Adipocyte (in vitro differentiated cells): Measurements from ENCODE around the gene COX7A1.

Source experiments
- DNase-seq: peaks from one replicate; pipeline ENCODE4 v3.0.0-alpha.2; 2015; ENCODE audit warnings: low read depth
- H3K27me3 ChIP-seq: replicated peaks from 2 replicates; pipeline ENCODE4 v1.7.0; 2013; ENCODE audit warnings: mild to moderate bottlenecking, low read length, moderate library complexity; ENCODE audit not compliant: control insufficient read depth, insufficient read depth
- H3K36me3 ChIP-seq: 2 replicates; pipeline ENCODE4 v1.7.0; 2013; ENCODE audit warnings: low read length, mild to moderate bottlenecking, moderate library complexity; ENCODE audit not compliant: control insufficient read depth, insufficient read depth, severe bottlenecking
- H3K4me1 ChIP-seq: 2 replicates; pipeline ENCODE4 v1.7.0; 2013; ENCODE audit warnings: mild to moderate bottlenecking, low read length, moderate library complexity; ENCODE audit not compliant: control insufficient read depth, insufficient read depth
- H3K4me3 ChIP-seq: 2 replicates; pipeline ENCODE4 v1.7.0; 2013; ENCODE audit warnings: mild to moderate bottlenecking, low read length, moderate library complexity
- H3K9ac ChIP-seq: 2 replicates; pipeline ENCODE4 v1.7.0; 2013; ENCODE audit warnings: mild to moderate bottlenecking, low read length, moderate library complexity
- H3K9me3 ChIP-seq: 2 replicates; pipeline ENCODE4 v1.7.0; 2013; ENCODE audit warnings: mild to moderate bottlenecking, low read length, moderate library complexity; ENCODE audit not compliant: control insufficient read depth

Gene COX7A1

DNA sequence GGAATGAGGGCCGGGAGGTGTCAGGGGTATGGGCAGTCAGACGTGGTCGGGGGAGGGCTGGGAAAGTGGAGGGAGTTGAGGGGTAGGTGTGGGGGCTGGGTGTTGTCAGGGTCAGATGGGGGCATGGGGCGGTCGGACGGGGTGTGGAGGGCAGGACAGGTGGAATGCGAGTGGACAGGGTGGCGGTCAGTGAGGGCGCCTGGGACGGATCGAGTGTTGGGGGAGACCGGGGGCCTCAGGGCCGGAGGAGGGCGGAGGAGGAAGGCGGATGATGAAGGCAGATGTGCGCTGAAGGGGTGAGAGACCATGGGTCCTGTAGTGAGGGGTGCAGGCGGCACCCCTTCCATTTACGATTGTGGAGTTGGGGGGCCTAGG, 31.3 kb downstream of the COX7A1 start:
- peaks cover 60% of the 10 kb centered on the region for H3K36me3 ChIP-seq
- H3K9me3 ChIP-seq, result no peaks in the 10 kb centered on the region
- peaks cover 5% of the 10 kb centered on the region for H3K4me1 ChIP-seq
- no peak overlapping the region for H3K9ac ChIP-seq
- no peak overlapping the region for H3K4me3 ChIP-seq
- DNase-seq, result no peak
- no peaks in the 10 kb centered on the region for H3K27me3 ChIP-seq

GRCh38 chr19:36120092-36120983, 31.9 kb downstream of the COX7A1 start:
- no peak overlapping the region for H3K4me3 ChIP-seq
- H3K9me3 ChIP-seq, result no peaks in the 10 kb centered on the region
- peaks cover 54% of the 10 kb centered on the region for H3K36me3 ChIP-seq
- no peak overlapping the region for H3K9ac ChIP-seq
- no peaks in the 10 kb centered on the region for H3K27me3 ChIP-seq
- DNase-seq, result no peak
- H3K4me1 ChIP-seq, result peaks cover 6% of the 10 kb centered on the region

DNA sequence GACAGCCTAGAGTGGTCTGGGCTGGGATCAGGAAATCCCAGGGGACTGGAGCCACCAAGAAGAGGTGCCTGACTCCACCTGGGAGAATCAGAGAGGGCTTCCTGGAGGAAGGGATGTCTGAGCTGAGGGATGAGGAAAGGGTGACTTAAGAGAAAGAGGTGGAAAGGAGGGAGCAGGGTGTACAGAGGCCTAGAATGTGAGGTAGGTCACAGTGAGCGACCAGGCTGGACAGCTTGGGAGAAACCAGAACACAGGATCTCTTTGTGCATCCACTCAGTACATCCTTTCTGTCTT, 36.0 kb downstream of the COX7A1 start:
- Histone ChIP-seq H3K27me3 (no peaks in the 10 kb centered on the region), H3K9me3 (no peaks in the 10 kb centered on the region), H3K4me1 (peaks cover 15% of the 10 kb centered on the region), H3K4me3 (peak overlapping the region; percentile 85), H3K9ac (peak overlapping the region; percentile 83), H3K36me3 (peaks cover 31% of the 10 kb centered on the region)
- no peak for DNase-seq

DNA sequence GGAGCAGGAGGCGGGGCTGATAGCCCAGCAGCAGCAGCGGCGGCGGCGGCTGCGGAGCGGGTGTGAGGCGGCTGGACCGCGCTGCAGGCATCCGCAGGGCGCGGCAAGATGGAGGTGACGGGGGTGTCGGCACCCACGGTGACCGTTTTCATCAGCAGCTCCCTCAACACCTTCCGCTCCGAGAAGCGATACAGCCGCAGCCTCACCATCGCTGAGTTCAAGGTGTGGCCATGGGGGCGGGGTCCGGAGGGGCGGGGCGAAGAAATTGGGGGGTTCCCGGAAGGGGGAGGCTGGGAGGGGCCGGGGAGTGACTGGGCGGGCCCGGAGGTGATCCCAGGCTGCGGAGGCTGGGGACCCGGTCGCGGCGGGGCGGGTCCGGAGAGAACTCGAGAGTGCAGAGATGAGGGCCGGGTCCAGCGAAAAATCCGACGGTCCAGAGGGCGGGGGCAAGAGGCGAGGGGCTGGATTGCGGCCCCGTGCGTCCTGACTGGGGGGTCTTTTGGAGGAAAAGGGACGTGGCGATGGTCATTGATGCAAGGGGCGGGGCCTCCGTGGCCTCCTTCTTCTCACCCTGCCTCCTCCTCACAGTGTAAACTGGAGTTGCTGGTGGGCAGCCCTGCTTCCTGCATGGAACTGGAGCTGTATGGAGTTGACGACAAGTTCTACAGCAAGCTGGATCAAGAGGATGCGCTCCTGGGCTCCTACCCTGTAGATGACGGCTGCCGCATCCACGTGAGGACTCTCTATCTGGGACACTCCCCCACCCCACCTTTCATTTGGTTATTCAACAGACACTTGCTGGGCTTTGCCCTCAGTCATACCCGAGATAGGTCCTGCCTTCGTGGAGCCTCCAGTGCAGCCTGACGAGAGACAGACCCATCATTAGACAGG, 36.5 kb downstream of the COX7A1 start, which contains the start of gene TBCB:
TSS of gene TBCB (plus strand) at position 16 of the 891 bp plus-strand sequence. CDS start at position 109, 93 bp downstream.
- H3K27me3 ChIP-seq, result no peaks in the 10 kb centered on the region
- H3K4me1 ChIP-seq, result peaks cover 15% of the 10 kb centered on the region
- peak within 1 kb of the TSS; percentile 85 for H3K4me3 ChIP-seq
- peak within 1 kb of the TSS; percentile 91 for H3K9ac ChIP-seq
- no peaks in the 10 kb centered on the region for H3K9me3 ChIP-seq
- DNase-seq, result no peak
- H3K36me3 ChIP-seq, result peaks cover 31% of the 10 kb centered on the region

- Histone ChIP-seq H3K9ac (peak within 1 kb of the TSS; percentile 91), H3K4me3 (peak within 1 kb of the TSS; percentile 85)
- peak; percentile 100 for DNase-seq
These were observed 37.4 kb downstream of the COX7A1 start, which contains the start of gene POLR2I for GRCh38 chr19:36114721-36115452. Gene POLR2I, minus strand, starts transcription at chr19:36114875. Its CDS starts 19 bp downstream, at chr19:36114856.

GRCh38 chr19:36113894-36114720, 38.1 kb downstream of the COX7A1 start:
- Histone ChIP-seq H3K9ac (peak overlapping the region; percentile 91), H3K27me3 (no peaks in the 10 kb centered on the region), H3K9me3 (no peaks in the 10 kb centered on the region), H3K4me3 (peak overlapping the region; percentile 85), H3K4me1 (peaks cover 15% of the 10 kb centered on the region), H3K36me3 (peaks cover 26% of the 10 kb centered on the region)
- peak; percentile 56 for DNase-seq

More at GRCh38 chr19:36114721-36115452, 37.4 kb downstream of the COX7A1 start, which contains the start of gene POLR2I:
- Histone ChIP-seq H3K27me3 (no peaks in the 10 kb centered on the region), H3K36me3 (peaks cover 28% of the 10 kb centered on the region), H3K9me3 (no peaks in the 10 kb centered on the region), H3K4me1 (peaks cover 15% of the 10 kb centered on the region)

GRCh38 chr19:36113425-36113824, 38.8 kb downstream of the COX7A1 start:
- no peak for DNase-seq
- H3K9ac ChIP-seq, result peak overlapping the region; percentile 91
- H3K27me3 ChIP-seq, result no peaks in the 10 kb centered on the region
- H3K36me3 ChIP-seq, result peaks cover 19% of the 10 kb centered on the region
- peaks cover 15% of the 10 kb centered on the region for H3K4me1 ChIP-seq
- no peaks in the 10 kb centered on the region for H3K9me3 ChIP-seq
- H3K4me3 ChIP-seq, result peak overlapping the region; percentile 85

DNA sequence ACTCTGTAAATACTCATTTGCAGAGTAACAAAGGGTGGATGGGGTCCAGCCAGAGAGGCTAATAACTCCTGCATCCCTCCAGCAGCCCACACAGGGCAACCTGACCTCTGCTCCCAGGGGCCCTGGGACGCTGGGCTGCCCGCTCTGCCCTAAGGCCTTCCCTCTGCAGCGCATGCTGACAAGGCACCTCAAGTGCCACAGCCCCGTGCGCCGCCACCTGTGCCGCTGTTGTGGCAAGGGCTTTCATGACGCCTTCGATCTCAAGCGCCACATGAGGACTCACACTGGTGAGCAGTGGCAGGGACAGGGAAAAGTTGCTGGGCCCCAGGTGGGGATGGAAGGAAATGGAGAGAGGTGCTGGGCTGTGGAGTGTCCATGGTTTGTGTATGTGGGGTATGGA, 39.6 kb downstream of the COX7A1 start:
- H3K9me3 ChIP-seq, result no peaks in the 10 kb centered on the region
- H3K36me3 ChIP-seq, result peaks cover 13% of the 10 kb centered on the region
- H3K27me3 ChIP-seq, result no peaks in the 10 kb centered on the region
- DNase-seq, result no peak
- peaks cover 15% of the 10 kb centered on the region for H3K4me1 ChIP-seq
- H3K4me3 ChIP-seq, result no peak overlapping the region
- H3K9ac ChIP-seq, result no peak overlapping the region

DNA sequence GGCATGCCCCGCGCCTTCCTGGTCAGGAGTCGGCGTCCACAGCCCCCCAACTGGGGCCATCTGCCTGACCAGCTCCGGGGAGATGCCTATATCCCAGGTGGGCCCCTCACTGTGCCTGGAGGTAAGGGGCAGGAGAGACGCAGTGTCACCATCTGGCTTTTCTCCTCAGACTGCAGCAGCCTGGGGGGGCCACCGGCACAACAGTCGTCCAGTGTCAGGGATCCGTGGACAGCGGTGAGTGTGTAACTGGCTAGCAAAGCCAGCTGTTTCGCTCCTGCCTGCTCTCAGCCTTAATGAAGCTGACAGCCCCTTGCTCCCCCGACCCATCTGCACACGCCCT, 41.1 kb downstream of the COX7A1 start:
- no peak for DNase-seq
- Histone ChIP-seq H3K27me3 (no peaks in the 10 kb centered on the region), H3K4me1 (peaks cover 12% of the 10 kb centered on the region), H3K4me3 (no peak overlapping the region), H3K9me3 (no peaks in the 10 kb centered on the region), H3K9ac (no peak overlapping the region), H3K36me3 (peaks cover 9% of the 10 kb centered on the region)

DNA sequence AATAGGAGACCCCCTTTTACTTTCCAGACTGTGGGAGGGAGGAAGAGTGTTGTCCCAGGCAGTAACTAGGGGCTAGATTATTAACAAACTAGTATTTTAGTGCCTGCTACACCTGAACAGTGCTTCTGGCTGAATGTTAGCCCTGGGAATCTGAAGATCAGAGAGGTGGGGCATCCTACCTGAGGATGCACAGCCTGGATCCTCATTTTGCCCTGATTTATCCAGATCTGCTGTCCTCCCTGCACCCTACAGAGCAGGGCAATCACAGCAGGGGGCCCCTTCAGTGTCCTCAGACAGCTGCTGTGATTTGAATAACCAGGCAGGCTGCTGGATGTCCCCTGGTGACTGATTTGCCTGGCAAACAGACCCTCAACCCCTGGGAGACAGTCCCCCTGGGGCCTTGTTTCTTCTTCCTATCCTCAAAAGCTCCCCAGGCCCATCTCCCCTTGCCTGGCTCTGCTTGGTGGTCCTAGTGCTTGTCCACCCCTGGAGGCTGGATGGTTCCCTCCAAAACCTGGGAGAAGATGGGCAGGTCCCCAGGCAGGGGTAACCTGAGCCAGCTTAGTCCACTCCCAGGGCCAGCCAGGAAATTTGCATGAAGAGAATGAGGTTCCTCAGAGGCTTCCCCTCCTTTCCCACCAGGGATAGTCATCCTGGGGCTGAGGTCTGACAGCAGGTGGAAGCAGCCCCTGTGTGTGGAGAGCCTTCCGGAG, 41.6 kb downstream of the COX7A1 start, which contains the start of gene OVOL3:
TSS of gene OVOL3 (plus strand) at position 657 of the 713 bp plus-strand sequence. CDS start 60 bp downstream, outside the sequence.
- Histone ChIP-seq H3K9ac (no peak within 1 kb of the TSS), H3K36me3 (peaks cover 9% of the 10 kb centered on the region), H3K9me3 (no peaks in the 10 kb centered on the region), H3K4me3 (no peak within 1 kb of the TSS), H3K27me3 (no peaks in the 10 kb centered on the region), H3K4me1 (peaks cover 9% of the 10 kb centered on the region)
- no peak for DNase-seq
